T47D (cell line): ENCODE data around the gene PRODH2.

Experiments used
- DNase-seq, 2 experiments: peaks; one replicate each; pipeline versions ENCODE4 v3.0.0 to v3.0.0-alpha.2; 2011 to 2012; ENCODE audit warnings: low read depth in 1 of 2, low spot score in 1 of 2
- JUND ChIP-seq: IDR thresholded peaks from 2 replicates; pipeline ENCODE4 v1.6.1; 2012; ENCODE audit warnings: low read depth
- in situ Hi-C: cut with HindIII; loops from 2 replicates; pipeline ENCODE4 v1.10.0; 2016; ENCODE audit warnings: low sequenced_read_pairs, low pct_unique_long_range_greater_than_20kb

The PRODH2 gene

DNA sequence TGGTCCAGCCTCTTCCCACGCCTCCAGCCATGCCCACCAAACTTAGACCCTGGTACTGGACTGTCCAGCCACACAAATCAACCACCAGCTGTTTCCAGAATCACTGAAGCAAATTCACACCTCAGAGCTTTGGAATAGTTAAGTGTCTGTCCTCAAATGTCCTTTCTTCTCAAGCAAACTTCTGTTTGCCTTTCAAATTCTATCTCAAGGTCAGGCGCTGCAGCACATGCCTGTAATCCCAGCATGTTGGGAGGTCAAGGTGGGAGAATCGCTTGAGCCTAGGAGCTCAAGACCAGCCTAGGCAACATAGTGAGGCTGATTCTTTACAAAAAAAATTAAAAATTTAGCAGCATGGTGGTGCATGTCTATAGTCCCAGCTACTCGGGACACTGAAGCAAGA, 19.4 kb upstream of the PRODH2 start:
- no peak for DNase-seq
- in situ Hi-C loops, result no loop called here
- no peak for TF ChIP-seq JUND

DNA sequence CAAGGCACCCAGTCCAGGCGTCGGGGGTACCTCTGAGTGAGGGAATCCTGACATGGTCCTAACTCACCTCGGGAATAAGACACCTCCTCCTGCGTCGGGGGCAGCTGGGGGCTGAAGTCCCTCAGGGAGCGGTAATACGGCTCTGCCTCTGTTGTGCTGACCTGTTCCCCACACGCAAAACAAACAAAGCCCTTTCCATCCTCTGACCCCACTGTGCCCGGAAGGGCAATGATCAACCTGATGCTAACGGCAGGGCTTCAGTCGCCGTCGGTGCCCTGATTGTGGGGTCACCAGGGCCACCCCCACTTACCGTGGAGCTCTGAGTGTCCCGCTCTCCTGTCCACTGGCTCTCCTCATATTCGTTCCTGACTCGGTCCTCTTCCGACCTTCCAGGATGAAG, 18.3 kb upstream of the PRODH2 start:
- in situ Hi-C loops, result no loop called here

DNA sequence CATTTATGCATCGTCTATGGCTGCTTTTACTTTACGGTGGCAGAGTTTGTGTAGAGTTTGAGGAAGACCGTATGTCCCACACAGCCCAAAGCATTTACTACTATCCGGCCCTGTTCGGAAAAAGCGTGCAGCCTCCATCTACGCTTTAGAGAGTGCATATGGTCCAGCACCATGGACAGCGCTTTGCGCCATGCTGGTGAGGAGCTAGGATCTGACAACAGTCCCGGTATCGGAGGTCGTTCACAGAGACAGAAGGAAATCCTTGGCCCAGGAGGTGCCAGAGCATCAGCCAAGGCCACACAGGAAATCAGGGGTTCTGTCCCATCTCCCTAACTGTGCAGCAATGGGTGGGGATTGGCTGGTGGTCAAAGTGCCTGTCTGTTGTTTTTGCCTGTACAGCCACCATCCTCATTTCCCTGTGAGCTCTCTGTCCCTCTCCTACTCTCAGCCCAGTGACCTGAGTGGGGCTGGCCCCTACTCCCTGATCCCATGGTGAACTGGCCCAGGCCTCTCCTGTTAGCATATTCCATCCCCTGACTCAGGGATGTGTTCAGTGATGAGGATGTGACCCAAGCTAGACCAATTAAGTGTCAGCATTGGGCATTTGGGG, 16.2 kb upstream of the PRODH2 start:
- TF ChIP-seq JUND, result no peak
- in situ Hi-C loops, result no loop called here
- DNase-seq, result peak; percentile 55 to 75

More for the DNA sequence above, 18.3 kb upstream of the PRODH2 start:
- no peak for TF ChIP-seq JUND
- no peak for DNase-seq

DNA sequence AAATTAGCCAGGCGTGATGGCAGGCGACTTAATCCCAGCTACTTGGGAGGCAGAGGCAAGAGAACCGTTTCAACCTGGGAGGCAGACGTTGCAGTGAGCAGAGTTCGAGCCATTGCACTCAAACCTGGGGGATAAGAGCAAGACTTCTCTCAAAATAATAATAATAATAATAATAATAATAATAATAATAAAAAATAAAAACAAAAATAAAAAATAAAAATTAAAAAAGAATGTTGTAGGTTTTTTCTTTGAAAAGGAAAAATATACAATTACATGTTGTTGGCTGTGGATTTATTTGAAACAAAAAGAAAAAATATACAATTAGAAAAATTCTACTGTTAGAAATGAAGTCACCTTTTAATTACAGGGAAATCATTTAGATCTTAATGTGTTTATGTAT, 11.5 kb upstream of the PRODH2 start:
- TF ChIP-seq JUND, result no peak
- DNase-seq, result no peak
- in situ Hi-C loops, result no loop called here

DNA sequence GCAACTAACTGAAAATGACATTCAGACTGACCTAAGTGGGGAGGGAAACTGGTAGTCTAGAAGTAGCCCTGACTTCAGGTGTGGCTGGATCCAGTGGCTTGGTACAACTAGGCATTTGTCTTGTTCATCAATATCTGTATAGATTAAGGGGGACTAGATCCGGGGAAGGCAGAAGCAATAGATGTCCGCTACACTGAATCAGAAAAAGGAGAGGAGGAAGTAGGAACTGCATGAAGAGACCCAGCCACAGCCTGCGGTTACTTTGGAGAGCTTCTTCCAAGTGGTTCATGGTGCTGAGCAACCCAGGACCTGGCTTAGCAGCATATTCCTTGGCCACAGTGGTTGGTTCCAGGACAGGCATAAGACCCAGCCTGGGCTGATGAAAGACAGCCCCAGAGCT, 9.9 kb upstream of the PRODH2 start:
- in situ Hi-C loops, result no loop called here
- no peak for TF ChIP-seq JUND
- no peak for DNase-seq

DNA sequence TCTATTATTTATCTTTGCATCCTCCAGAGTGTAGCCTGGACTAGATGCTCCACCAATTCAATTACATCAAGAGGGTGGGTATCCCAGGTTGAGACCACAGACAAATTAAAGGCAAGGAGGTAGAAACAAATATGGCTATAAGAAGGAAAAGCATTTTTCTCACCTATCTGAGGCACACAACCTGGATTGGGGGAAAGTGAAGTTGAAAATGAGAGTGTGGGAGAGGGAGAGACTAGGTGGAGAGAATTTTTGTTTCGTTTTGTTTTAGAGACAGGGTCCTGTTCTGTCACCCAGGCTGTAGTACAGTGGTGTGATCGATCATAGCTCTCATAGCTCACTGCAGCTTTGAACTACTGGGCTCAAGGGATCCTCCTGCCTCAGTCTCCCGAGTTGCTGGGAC, 5.8 kb upstream of the PRODH2 start:
- in situ Hi-C loops, result no loop called here
- no peak for TF ChIP-seq JUND

DNA sequence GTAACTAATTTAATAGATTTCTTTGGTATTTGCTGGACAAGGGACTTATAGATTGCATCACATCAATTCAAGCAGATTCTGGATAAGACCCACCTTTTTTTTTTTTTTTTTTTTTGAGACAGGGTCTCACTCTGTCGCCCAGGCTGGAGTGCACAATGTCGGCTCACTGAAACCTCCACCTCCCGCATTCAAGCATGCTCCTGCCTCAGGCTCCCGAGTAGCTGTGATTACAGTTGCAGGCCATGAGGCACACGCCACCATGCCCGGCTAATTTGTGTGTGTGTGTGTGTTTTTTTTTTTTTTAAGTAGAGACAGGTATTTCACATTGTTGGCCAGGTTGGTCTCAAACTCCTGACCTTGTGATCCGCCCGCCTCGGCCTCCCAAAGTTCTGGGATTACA, 4.2 kb upstream of the PRODH2 start:
- no peak for TF ChIP-seq JUND
- in situ Hi-C loops, result no loop called here
- no peak for DNase-seq

More for the DNA sequence above, 5.8 kb upstream of the PRODH2 start:
- DNase-seq, result no peak

DNA sequence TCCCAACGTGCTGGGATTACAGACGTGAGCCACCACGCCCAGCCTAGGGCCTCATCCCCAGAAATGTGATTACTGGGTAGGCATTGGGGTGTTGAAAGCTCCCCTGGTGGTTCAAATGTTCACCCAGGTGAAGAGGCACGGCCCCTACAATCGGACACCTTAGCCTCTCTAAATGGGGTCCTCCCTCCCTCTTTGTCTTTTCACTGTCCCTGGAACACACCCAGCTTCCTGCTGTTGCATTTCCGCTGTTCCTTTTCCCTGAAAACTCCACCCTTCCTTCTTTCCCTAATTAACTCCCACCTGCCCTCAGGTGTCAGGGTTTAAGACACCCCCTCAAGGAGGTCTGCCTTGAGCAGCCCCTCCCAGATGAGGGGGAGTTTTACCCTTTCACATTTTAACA, 3.6 kb upstream of the PRODH2 start:
- DNase-seq, result no peak
- in situ Hi-C loops, result no loop called here
- TF ChIP-seq JUND, result no peak

DNA sequence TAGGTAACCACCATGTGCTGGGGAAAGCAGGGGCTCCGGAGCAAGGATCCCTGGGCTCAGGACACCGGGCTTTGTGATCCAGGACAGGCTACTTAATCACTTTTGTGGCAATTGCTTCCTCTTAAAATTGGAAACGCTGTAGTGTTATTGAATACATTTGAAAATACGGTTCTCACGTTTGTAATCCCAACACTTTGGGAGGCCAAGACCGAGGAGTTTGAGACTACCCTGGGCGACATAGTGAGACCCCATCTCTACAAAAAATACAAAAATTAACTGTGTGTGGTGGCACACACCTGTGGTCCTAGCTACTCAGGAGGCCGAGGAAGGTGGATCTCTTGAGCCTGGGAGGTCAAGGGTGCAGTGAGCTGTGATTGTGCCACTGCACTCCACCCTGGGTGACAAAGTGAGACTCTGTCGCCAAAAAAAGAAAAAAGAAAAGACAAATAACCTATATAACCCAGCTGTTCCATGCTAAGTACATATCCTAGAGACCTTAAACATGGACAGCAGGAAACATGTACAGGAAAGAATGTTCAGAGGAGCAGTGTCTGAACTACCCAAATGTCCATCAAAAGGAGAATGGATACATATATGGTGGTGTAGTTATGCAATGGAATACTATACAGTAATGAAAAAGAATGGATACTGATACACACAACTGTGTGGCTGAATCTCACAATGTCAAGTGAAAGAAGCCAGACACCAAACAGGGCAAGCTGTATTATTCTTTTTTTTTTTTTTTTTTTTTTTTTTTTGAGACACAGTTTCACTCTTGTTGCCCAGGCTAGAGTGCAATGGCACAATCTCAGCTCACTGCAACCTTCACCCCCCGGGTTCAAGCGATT, 622 bp upstream of the PRODH2 start:
- in situ Hi-C loops, result no loop called here
- TF ChIP-seq JUND, result no peak
- DNase-seq, result no peak

DNA sequence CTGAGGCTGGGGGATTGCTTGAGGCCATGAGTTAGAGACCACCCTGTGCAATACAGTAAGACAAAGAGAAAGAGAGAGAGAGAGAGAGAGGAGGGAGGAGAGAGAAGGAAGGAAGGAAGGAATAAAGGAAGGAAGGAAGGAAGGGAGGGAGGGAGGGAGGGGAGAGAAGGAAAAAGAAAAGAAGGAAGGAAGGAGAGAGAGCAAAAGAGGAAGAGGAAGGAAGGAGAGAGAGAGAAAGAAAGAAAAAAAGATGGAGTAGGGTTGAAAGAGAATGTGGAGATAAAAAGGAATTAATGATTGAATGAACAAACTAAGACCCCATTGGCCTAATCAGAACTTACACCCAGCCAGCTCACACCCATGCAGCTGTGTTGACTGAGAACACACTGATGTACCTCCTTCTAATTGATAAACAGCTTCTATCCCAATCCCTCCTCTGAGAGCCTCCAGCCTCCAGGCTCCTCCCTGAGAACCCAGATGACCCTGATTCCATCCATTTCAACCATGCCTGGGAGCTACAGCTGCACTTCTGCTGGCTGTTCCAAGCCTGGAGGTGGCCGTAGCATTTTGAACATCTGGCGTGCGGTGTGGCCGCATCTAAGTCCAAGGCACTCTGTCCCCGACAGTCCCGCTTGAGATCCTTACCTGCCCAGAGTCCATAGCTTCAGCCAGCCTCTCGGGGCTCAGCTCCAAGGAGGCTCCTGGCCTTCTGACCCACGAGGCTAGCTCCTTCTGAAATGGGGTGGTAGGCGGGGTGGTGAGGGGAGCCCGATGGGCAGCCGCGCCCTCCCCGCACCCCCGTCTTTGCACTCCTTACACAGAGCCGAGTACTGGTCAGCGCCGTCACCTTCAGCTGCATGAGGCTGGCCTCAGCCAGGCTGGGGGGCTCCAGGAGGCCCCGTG, 1.1 kb downstream of the PRODH2 start:
- no peak for DNase-seq
- no peak for TF ChIP-seq JUND
- in situ Hi-C loops, result no loop called here

DNA sequence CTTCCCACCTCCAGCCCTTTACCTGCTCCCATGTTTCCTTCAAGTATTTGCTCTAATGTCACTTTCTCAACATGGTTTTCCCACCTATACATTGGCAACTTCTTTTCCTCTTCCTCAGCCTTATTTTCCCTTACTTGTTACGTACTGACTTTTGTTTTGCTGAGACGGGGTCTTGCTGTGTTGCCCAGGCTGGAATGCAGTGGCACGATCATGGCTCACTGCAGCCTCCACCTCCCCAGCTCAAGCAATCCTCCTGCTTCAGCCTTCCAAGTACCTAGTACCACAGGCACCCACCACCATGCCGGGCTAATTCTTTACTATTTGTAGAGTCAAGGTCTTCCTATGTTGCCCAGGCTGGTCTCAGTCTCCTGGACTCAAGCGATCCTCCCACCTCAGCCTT, 5.0 kb downstream of the PRODH2 start:
- TF ChIP-seq JUND, result no peak
- DNase-seq, result no peak
- in situ Hi-C loops, result no loop called here

DNA sequence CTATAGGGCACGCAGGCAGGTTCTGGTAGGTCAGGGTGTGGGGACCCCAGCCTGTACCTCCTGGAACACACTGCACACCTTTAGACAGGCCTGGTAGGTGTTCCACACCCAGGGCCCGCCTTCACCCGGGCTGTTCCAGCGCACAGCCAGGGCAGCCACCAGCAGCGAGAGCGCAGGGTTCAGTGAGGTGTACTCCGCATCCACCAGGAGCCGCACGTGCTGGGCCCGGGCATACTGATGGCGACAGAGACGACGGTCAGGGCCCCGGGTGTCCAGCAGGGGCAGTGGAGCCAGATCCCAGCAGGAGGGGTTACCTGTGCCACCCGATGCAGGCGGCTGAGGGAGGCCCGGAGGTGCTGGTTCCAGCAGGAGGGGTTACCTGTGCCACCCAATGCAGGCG, 6.0 kb downstream of the PRODH2 start:
- DNase-seq, result no peak
- in situ Hi-C loops, result no loop called here
- TF ChIP-seq JUND, result no peak

DNA sequence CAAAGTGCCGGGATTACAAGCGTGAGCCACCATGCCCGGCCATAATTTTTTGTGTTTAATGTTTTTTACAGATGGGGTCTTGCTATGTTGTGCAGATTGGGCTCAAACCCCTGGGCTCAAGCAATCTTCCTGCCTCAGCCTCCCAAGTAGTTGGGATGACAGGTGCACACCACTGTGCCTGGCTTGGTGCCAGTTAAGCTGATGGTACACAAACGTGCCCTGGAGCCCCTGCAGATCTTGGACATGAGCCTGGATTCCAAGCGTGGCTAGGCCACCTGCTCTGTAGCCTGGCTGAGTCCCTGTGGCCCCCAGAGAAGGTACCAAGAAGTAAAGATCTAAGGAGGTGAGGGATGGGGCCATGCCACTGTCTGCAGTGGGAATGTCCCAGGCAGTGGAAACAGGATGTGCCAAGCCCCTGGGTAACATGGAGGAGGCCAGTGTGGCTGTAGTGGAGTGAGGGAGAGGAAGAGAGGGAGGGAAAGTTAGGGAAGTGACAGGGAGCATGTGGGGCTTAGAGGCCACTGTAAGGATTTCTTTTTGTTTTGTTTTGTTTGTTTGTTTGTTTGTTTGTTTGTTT, 7.0 kb downstream of the PRODH2 start:
- in situ Hi-C loops, result no loop called here
- no peak for TF ChIP-seq JUND
- DNase-seq, result peak in 1 of 2 experiments; percentile 20
